GM19193 (cell line): ENCODE measurements around the gene NHEJ1.

Source experiments
- POLR2A ChIP-seq: IDR thresholded peaks from 4 replicates; pipeline ENCODE4 v1.6.1; 2011; ENCODE audit not compliant: insufficient read depth, insufficient read length; ENCODE audit errors: extremely low read depth

The NHEJ1 gene

DNA sequence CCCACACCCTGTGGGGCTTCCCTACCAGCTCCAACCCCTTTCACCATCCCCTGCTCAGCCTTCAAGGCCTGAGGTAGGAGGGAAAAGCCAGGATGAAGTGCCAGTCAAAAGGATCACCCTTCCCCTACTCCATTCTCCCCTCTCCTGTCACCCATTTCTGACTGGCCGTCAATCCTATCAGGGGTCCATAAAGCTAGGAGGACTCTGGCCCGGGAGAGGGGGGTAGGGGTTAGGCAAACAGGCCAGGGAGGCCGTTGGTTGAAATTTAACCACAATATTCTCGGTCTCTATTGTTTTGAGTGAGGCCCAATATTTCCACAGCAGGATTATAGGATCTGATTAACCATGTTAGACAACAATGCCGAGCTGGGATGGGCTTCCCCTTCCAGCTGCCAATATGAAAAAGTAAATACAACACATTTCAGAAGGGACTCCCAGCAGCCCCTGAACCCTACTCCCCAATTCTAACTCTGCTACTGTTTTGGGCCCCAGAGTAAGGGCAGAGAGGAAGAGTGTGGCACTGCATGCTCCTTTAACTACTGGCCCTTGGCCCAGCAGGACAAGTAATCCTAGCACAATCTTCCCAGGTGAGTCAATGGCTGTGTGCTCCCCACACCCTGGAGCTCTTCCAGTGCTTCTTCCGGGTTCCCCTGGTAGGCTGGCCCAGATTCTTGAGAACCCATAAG is 89.3 kb downstream of the NHEJ1 start:
- TF ChIP-seq POLR2A: no peak

DNA sequence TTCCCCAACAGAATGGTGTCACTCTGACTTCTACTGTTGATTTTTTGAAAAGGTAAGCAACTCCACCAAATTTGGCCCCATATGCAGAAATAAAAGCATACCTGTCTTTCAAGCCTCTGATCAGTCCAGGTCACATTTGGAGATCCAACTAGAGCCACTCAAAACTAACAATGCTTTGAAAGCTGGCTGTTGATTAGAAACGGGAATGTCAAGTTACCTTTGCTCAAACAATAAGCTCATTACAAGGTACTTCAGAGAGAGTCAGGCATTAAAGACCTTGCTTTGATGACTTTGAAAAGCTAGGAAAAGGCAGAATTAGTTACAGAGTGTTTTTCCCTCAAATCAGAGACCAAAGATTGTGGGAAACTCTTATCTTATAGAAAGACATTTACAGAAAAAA is 95.1 kb downstream of the NHEJ1 start:
- no peak for TF ChIP-seq POLR2A

DNA sequence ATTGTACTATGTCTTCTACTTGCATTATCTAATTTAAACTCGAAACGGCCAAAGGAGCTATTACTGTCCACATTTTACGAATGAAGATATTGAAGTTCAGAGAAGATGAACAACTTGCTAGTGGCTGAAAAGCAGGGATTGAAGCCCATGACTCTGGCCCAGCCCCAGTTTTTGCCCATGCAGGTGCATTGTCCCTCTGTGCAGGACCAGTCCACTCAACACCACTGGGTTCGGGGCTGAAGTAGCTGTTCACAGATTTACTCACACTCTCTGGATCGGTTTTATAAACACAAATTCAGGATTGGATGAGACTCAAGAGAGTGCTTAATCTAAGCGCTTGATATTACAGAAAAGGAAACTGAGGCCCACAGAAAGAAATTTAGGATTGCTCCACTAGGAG is 98.5 kb downstream of the NHEJ1 start:
- TF ChIP-seq POLR2A: no peak

DNA sequence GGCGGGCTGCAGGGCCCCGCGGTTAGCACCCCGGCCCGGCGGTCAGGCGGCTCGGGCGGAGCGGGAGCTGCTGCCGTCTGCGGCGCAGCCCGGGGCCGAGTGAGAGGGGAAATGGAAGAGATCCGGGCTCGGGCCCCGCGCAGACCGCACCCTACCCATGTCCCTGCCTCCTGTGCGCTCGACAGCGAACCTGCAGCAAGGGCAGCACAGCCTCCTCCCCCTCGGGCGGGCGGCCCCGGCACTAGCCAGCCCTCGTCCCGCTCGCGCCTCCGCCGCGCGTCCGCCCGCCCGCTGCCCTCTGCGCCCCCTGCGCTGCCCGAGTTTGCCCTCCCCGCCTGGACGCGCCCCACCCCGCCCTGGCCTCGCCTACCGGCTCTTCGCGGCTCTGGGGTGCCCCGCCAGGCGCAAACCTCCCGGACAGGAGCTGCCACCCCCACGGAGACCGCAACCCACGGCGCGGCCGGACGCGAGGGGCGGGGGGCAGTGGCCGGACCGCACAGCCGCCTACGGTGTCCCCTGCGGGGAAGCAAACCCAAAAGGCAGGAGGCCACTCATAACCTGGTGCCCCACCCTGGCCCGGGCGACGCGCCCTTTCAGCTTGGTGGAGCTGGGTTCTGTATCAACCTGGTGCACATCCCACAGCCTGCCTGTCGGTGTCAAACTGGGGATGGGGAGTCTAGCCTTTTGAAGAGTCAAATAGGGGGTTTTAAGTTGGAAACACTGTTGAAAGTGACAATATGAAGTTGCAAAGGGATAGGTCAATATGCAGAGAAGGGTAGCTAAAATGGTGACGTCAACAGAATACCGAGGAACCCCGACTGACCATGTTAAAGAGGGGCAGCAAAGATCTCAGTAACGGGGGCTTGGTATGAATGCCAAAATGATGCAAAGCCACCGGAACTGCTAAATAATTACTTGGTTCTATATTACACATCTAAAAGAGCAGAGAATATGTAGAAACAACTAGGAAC is 99.5 kb downstream of the NHEJ1 start, which contains the start of gene IHH:
TSS of gene IHH (minus strand) at position 101 of the 971 bp plus-strand sequence. CDS start 454 bp downstream, outside the sequence.
- TF ChIP-seq POLR2A: no peak

DNA sequence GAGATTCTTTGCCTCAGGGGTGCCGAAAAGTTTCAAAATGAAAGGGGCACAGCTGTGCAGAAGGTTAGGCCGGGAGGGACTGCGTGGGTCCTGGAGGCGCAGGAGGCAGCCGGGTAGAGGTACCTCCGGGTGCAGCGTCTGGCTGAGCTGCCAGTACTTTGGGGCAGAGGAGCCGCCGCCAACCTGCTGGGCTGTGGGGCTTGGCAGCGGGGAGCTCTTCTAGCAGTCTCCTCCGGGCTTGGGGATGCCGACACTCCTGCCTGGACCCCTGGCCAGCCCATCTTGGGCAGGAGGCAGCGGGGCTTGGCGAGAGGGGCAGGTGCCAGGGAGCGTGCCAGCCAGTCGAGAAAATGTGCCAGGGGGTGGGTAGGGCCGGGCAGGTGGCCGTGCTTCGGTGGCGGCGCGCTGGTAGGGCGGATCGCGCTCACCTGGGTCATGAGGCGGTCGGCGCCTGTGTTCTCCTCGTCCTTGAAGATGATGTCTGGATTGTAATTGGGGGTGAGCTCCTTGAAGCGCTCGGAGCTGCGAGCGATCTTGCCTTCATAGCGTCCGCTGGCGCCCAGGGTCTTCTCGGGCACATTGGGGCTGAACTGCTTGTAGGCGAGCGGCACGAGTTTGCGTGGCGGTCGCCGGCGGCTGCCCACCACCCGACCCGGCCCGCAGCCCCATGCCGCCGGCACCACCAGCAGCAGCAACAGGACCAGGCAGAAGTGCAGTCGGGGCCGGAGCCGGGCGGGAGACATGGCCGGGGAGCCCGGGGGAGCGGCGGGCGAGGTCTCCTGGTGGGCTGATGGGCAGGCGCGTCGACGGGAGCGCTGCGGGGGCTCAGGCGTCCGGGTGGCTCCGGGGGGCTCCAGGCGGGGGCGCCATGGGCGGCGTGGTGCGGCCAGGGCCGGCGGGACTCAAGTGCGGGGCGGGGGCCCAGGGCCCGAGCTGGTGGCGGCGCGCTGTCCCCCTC is 100.6 kb downstream of the NHEJ1 start:
- TF ChIP-seq POLR2A: no peak

DNA sequence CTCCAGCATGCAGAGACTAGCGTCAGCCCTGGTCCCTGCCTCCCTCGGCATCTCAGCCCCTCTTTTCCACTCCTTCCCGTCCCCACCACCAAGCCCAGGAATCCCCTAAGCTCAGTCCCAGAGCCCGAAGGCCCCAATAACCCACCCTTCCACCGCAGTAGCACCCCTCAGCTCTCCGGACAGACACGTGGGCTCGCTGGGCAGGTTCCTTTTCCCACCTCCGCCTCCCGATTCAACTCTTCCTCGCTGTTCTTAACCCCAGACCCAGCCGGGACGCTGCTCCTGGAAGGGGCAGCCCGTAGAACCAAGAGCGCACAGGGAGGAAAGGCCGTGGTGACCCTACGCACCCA is 101.3 kb downstream of the NHEJ1 start:
- no peak for TF ChIP-seq POLR2A

DNA sequence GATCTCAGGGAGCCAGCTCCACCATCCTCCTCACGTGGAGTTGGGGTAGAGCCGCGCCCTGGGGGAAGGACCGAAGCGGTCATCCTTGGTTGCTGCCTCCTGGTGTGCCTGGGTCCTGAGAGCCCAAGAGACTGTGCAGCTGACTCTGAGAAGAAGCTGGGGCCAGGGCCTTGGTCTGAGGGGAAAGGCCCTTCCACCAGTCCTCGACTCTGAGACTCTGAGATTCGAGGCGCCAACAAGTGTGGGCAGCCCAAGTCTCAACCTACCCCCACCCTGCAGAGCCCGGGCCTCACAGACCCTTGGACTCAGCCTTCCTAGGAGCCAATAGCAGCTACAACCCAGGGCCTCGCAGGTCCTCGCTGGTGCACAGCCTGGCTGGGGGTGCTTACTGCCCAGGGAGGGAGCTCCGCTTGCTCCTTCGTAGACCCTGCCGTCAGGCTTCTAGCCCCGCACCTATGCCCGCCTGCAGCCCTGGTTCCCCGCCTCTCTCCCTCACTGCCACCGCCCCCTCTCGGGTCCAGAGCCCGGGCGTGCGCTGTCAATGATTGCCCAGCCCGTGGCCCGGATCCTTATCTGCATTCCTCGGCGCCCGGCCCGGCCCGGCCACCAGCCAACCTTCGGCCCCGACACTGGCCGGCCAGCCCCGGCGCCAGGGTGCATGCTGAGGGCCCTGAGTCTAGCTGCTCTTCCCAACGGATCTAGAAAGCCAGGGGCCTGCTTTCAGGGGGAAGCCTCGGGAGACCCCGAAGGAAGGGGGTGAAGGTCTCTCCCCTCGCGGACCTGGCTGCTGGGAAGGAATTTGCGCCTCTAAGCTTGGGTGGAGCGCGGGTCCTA is 101.9 kb downstream of the NHEJ1 start:
- no peak for TF ChIP-seq POLR2A

DNA sequence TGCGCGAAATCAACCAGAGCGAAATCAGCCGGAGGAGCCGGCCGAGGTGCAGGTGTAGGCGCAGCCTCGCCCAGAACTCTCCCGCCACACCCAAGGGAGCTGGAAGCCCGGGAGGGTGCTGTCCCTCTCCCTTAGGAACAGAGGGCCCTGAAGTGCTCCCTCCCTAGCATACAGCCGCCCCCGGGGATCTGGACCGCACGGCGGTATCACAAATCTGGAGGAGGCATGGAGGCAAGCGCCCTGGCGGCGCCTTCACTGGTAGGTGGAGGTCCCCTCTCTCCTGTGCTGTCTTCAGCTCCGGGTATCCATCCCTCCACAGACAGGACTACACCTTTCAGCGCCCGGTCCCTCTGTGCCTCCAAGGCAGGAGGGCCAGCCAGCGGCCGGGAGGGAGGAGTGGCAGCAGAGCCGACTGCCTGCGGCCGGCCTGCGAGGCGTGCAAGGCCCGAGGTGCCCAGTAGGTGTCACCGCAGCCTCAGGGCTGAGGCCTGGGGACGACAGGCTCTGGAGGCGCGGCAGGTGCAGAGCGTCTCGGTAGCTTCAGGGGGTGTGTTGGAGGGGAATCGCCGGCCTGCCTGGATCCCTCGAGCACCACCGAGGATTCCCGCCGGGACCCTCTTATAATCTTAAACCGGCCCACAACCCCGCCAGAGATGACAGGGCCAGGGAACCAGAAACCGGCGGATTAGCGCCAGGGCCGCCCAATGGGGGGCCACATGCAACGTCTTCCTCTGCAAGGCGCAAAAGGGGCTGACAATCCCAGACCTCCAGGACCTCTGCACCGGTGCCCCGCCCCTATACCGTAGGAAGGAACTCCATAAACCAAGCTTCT is 102.7 kb downstream of the NHEJ1 start:
- TF ChIP-seq POLR2A: no peak

DNA sequence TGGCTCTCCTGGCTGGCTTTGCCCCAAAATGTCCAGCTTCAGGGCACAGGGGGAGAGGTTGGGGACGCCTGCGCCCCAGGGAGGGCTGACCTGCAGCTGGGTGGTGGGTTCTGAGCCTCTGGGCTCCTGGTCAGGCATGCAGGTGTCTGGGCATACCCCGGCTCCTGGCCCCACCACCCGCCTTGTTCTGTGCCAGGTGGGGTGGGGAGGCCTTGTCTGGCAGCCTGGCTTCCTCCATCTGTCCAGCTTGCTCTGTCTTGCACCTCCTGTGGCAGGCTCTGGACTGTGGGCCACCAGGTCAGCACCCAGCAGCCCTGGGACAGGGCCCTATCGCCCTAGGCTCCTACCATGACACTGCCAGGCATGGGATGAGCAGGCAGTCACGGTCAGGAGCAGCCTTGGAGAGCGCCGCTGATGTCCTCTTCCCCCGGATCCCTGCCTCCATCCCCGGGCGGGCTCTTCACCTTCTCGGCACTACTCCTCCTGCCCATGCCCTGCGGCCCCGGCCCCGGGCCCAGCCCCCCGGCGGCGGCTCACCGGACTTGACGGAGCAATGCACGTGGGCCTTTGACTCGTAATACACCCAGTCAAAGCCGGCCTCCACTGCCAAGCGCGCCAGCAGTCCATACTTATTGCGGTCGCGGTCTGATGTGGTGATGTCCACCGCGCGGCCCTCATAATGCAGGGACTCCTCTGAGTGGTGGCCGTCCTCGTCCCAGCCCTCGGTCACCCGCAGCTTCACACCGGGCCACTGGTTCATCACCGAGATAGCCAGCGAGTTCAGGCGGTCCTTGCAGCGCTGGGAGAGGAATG is 103.5 kb downstream of the NHEJ1 start:
- TF ChIP-seq POLR2A: no peak

DNA sequence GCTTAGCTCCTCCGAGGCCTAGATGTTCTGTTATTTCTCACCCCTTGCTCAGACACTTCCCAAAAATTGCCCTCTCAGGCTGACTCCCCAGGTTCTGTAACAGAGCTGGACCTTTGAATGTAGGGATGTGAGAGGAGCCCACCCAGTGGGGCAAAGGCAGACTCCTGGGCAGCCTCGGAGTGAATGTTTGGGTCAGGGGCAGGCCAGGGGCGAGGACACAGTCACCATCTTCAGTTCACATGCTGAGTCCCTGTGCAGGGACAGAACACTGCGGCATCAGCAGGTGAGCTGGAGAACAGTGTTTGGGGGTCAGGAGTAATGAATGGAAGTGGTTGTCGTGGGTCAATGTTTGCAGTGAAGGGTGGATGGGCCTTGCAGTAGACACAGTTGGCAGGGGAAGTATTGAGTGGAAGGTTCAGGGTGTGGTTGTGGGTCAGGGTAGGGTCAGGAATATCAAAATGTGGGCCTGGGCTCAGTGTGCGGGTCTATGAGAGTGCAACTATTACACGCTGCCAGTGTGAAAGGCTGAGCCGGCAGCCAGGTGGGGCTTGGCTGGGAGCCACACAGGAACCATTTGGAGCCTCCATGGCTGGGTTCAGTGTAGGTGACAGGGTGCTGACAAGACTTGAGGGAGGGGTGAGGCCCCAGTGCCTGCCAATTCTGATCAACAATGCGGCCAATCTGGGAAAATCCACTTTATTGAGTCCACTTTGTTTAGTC is 104.3 kb downstream of the NHEJ1 start:
- TF ChIP-seq POLR2A: no peak

DNA sequence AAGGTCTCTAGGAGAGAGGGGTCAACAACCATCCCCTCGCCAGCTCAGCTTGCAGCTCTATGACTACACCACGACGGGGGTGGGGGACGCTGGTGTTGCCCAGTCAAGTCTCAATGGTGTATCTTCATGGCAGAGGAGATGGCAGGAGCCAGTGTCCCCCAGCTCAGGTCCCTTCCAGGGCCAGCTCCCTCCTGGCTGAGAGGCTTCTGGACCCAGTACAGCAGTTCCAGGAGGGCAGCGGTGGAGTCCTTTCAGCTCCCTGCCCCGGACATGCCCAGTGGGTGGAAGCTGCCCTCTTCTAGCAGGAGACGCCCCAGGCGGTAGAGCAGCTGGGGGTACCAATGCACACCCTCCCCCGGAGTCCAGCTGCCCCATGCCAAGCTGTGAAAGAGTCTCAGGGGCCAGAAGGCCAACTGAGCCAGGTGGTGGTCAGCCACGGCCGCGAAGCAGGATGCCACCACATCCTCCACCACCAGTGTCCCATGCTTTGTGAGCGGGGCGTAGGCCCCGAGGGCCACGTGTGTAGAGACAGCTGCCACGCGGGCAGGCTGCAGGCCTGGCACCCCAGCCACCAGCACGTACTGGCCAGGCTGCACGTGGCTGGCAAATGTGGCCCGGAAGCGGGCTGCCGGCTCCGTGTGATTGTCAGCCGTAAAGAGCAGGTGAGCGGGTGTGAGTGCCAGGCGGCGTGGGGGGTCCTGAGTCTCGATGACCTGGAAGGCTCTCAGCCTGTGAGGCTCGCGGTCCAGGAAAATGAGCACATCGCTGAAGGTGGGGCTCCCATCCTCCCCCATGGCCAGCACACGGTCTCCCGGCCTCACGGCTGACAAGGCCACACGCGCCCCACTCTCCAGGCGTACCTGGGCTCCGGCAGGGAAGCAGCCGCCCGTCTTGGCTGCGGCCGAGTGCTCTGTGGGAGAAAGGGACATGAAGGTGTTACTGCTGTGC is 105.4 kb downstream of the NHEJ1 start:
- TF ChIP-seq POLR2A: no peak
